BLaER1 (cell line): ENCODE measurements around the gene FOXN1.

ENCODE experiments used
- H3K27ac ChIP-seq: shearing (Covaris generic); formaldehyde crosslinking; 2 replicates; pipeline ENCODE4 v1.8.1; 2022
- H3K27me3 ChIP-seq: shearing (Covaris generic); formaldehyde crosslinking; 2 replicates; pipeline ENCODE4 v1.8.1; 2022
- H3K36me3 ChIP-seq: shearing (Covaris generic); formaldehyde crosslinking; 2 replicates; pipeline ENCODE4 v1.8.1; 2022
- H3K4me1 ChIP-seq: shearing (Covaris generic); formaldehyde crosslinking; 2 replicates; pipeline ENCODE4 v1.8.1; 2022
- H3K4me2 ChIP-seq: shearing (Covaris generic); formaldehyde crosslinking; 2 replicates; pipeline ENCODE4 v1.8.1; 2022
- H3K4me3 ChIP-seq: shearing (Covaris generic); formaldehyde crosslinking; 2 replicates; pipeline ENCODE4 v1.8.1; 2022
- H3K9ac ChIP-seq: shearing (Covaris generic); formaldehyde crosslinking; 2 replicates; pipeline ENCODE4 v1.8.1; 2022
- H3K9me3 ChIP-seq: shearing (Covaris generic); formaldehyde crosslinking; 2 replicates; pipeline ENCODE4 v1.8.1; 2022
- H4K20me1 ChIP-seq: shearing (Covaris generic); formaldehyde crosslinking; 2 replicates; pipeline ENCODE4 v1.8.1; 2022
- Cebpa-rat ChIP-seq: shearing (Covaris generic); IDR thresholded peaks from 2 replicates; pipeline ENCODE4 v1.8.1; 2022

The FOXN1 gene

GRCh38 chr17:28477928-28478327 lies 28.2 kb upstream of the FOXN1 start:
- no peaks in the 10 kb centered on the region for H3K36me3 ChIP-seq
- no peaks in the 10 kb centered on the region for H4K20me1 ChIP-seq
- H3K27ac ChIP-seq: no peak overlapping the region
- H3K27me3 ChIP-seq: no peaks in the 10 kb centered on the region
- no peak overlapping the region for H3K4me2 ChIP-seq
- H3K9me3 ChIP-seq: no peaks in the 10 kb centered on the region
- H3K4me1 ChIP-seq: no peaks in the 10 kb centered on the region
- TF ChIP-seq Cebpa-rat: no peak
- H3K4me3 ChIP-seq: no peak overlapping the region
- no peak overlapping the region for H3K9ac ChIP-seq

- Histone ChIP-seq H3K9ac (no peak overlapping the region), H3K9me3 (no peaks in the 10 kb centered on the region), H3K4me1 (peaks cover 5% of the 10 kb centered on the region), H3K4me2 (no peak overlapping the region), H3K36me3 (no peaks in the 10 kb centered on the region), H4K20me1 (no peaks in the 10 kb centered on the region), H3K27me3 (no peaks in the 10 kb centered on the region), H3K4me3 (no peak overlapping the region), H3K27ac (no peak overlapping the region)
- TF ChIP-seq Cebpa-rat: no peak
These were observed 27.2 kb upstream of the FOXN1 start for GRCh38 chr17:28478712-28479615.

- no peak overlapping the region for H3K9ac ChIP-seq
- no peaks in the 10 kb centered on the region for H4K20me1 ChIP-seq
- H3K4me3 ChIP-seq: no peak overlapping the region
- H3K9me3 ChIP-seq: no peaks in the 10 kb centered on the region
- TF ChIP-seq Cebpa-rat: no peak
- no peak overlapping the region for H3K4me2 ChIP-seq
- H3K27ac ChIP-seq: no peak overlapping the region
- H3K4me1 ChIP-seq: peaks cover 17% of the 10 kb centered on the region
- H3K36me3 ChIP-seq: no peaks in the 10 kb centered on the region
- no peaks in the 10 kb centered on the region for H3K27me3 ChIP-seq
These were observed 25.9 kb upstream of the FOXN1 start for GRCh38 chr17:28480278-28480677.

GRCh38 chr17:28480799-28481571 lies 25.2 kb upstream of the FOXN1 start:
- Histone ChIP-seq H3K4me3 (no peak overlapping the region), H3K36me3 (no peaks in the 10 kb centered on the region), H3K9me3 (no peaks in the 10 kb centered on the region), H3K27ac (no peak overlapping the region), H3K4me2 (no peak overlapping the region), H3K9ac (no peak overlapping the region), H3K4me1 (peaks cover 17% of the 10 kb centered on the region), H4K20me1 (no peaks in the 10 kb centered on the region), H3K27me3 (no peaks in the 10 kb centered on the region)
- TF ChIP-seq Cebpa-rat: no peak

GRCh38 chr17:28482551-28483199 lies 23.5 kb upstream of the FOXN1 start:
- H3K4me2 ChIP-seq: no peak overlapping the region
- no peaks in the 10 kb centered on the region for H3K36me3 ChIP-seq
- H3K27me3 ChIP-seq: no peaks in the 10 kb centered on the region
- no peaks in the 10 kb centered on the region for H4K20me1 ChIP-seq
- no peak overlapping the region for H3K9ac ChIP-seq
- TF ChIP-seq Cebpa-rat: no peak
- peaks cover 31% of the 10 kb centered on the region for H3K4me1 ChIP-seq
- H3K9me3 ChIP-seq: no peaks in the 10 kb centered on the region
- H3K4me3 ChIP-seq: no peak overlapping the region
- no peak overlapping the region for H3K27ac ChIP-seq

- no peak overlapping the region for H3K27ac ChIP-seq
- H3K4me1 ChIP-seq: peaks cover 35% of the 10 kb centered on the region
- no peak overlapping the region for H3K9ac ChIP-seq
- H3K27me3 ChIP-seq: no peaks in the 10 kb centered on the region
- no peaks in the 10 kb centered on the region for H4K20me1 ChIP-seq
- no peaks in the 10 kb centered on the region for H3K9me3 ChIP-seq
- H3K4me2 ChIP-seq: peak overlapping the region; percentile 40
- no peak for TF ChIP-seq Cebpa-rat
- H3K4me3 ChIP-seq: no peak overlapping the region
- no peaks in the 10 kb centered on the region for H3K36me3 ChIP-seq
These were observed 21.9 kb upstream of the FOXN1 start for GRCh38 chr17:28484296-28484695.

- Histone ChIP-seq H4K20me1 (no peaks in the 10 kb centered on the region), H3K27me3 (no peaks in the 10 kb centered on the region), H3K4me2 (0 out of 2 replicates have a peak overlapping the region, but pooled peaks have one; percentile 40), H3K4me3 (no peak overlapping the region), H3K36me3 (no peaks in the 10 kb centered on the region), H3K27ac (no peak overlapping the region), H3K9me3 (no peaks in the 10 kb centered on the region), H3K9ac (no peak overlapping the region), H3K4me1 (peaks cover 35% of the 10 kb centered on the region)
- TF ChIP-seq Cebpa-rat: no peak
These were observed 21.1 kb upstream of the FOXN1 start for GRCh38 chr17:28485049-28485448.

GRCh38 chr17:28487881-28488532 lies 18.1 kb upstream of the FOXN1 start:
- H3K9me3 ChIP-seq: no peaks in the 10 kb centered on the region
- no peaks in the 10 kb centered on the region for H3K36me3 ChIP-seq
- H3K9ac ChIP-seq: no peak overlapping the region
- peaks cover 49% of the 10 kb centered on the region for H3K4me1 ChIP-seq
- H3K27me3 ChIP-seq: no peaks in the 10 kb centered on the region
- no peak overlapping the region for H3K27ac ChIP-seq
- H3K4me3 ChIP-seq: no peak overlapping the region
- H3K4me2 ChIP-seq: peak overlapping the region; percentile 66; the same call in 1 of the 2 replicates
- H4K20me1 ChIP-seq: no peaks in the 10 kb centered on the region
- no peak for TF ChIP-seq Cebpa-rat

- H3K9me3 ChIP-seq: no peaks in the 10 kb centered on the region
- H3K27me3 ChIP-seq: no peaks in the 10 kb centered on the region
- H3K4me1 ChIP-seq: peaks cover 53% of the 10 kb centered on the region
- no peaks in the 10 kb centered on the region for H3K36me3 ChIP-seq
- TF ChIP-seq Cebpa-rat: no peak
- no peak overlapping the region for H3K9ac ChIP-seq
- no peak overlapping the region for H3K4me3 ChIP-seq
- no peaks in the 10 kb centered on the region for H4K20me1 ChIP-seq
- H3K27ac ChIP-seq: no peak overlapping the region
- H3K4me2 ChIP-seq: no peak overlapping the region
These were observed 17.4 kb upstream of the FOXN1 start for GRCh38 chr17:28488533-28489276.
